SKM-1 treated with dmso at 0.1 percent for 144 hours (cell line): ENCODE results near the gene PITRM1.

Experiments
- DNase-seq: peaks from one replicate; lab custom pipeline; 2025; ENCODE audit not compliant: unreplicated experiment; lab: John Stamatoyannopoulos, UW

The PITRM1 gene

GRCh38 chr10:3167611-3168330 is 4.8 kb downstream of the PITRM1 start:
- DNase-seq: no peak

DNA sequence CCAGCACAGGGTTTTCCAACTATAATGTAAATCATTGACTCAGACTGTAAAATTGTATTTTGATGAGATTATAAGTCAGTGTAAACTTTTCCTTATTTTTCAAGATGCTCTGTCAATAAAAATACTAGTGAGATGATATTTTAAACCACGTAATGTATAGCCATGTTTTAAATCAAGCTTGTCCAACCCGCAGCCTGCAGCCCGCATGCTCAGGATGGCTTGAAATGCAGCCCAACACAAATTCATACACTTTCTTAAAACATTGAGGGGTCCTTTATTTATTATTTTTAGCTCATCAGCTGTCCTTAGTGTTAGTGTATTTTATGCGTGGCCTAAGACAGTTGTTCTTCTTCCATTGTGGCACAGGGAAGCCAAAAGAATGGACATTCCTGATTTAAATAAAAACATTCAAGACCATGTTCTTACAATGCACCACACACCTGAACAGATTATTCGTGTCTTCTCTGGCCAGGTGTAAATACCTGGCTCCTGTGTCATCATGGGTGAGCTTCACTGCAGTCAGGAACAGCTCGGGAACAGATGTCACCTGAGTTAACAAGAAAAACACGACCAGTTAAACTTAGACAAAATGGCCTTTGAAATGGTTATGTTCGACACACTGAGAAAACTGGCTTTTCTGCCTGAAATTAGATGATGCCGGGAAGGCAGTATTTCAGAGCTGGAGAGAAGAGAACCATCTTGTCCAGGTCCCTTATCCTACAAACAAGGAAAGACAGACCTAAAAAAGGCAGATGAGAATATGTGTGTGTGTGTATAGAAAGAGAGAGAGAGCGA is 5.9 kb downstream of the PITRM1 start:
- no peak for DNase-seq

GRCh38 chr10:3165196-3165595 is 7.4 kb downstream of the PITRM1 start:
- DNase-seq: no peak

DNA sequence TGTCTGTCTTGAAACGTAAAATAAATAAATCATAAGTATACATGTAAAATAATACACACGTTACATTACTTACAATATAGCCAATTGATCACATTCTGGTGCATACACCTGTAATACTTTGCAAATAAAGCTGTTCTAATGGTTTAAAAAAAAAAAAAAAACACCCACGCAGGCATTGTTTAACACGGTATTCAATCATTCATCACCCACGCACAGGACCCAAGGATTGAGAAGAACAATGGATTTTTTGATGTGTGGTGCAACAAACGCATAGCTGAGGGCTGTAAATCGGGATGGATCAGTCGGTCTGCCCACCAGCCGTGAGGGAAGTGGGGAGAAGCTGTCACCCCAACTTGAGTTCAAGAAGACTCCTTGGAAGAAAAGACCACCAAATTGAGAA is 8.7 kb downstream of the PITRM1 start:
- DNase-seq: no peak

DNA sequence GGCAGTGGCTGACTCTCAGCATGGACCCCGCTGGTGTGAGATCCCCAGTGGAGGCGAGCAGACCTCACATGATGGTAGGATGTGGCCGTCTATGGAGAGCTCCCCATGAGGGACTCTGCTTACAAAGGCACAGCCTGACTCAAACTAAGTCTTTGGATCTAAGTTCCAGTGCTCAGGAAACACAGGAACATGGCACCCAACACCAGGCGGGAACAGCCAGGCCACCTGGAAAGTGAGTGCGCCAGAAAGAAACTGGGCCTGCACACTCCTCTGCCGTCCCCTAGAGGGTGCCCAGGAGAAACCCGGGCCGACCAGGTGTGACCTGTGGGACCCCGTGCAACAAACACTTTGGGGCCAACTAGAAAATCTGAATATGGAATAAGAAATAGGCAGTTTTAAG is 10.0 kb downstream of the PITRM1 start:
- no peak for DNase-seq

DNA sequence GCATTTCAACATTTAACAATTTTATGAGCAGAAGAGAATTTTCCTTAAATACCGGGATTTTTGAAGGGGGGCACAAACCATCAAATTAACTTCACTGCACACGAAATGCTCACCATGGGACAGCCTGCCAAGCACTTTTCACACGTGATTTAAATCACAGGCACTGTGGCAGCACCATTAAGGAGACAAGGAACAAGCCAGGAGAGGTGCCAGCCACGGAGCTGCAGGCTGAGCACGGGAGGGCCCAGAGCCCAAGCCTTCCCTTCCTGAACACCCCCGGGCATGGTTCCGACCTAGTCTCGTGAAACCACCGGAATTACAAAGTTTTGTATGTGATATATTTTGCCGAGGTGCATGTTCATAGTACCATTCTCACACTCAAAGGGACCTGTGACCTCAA is 13.4 kb downstream of the PITRM1 start:
- no peak for DNase-seq

DNA sequence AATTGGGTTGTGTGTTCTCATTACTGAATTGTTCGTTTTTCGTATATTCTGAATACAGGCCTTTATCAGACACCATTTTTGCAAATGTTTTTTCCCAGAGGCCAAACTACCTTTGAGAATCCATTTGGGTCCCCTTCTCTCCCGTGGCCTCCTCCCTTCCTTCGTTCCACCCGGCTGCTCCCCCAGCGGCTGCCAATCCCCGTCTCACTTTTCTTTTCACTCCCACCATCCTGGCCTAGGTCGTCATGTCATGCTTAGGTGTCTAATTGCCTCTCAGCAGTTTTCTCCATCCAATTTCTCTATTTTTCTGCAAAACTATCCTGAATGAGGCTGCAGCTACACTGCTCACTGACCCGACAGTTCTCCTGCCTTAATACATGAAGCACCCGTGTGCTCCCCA is 17.9 kb downstream of the PITRM1 start:
- DNase-seq: no peak

DNA sequence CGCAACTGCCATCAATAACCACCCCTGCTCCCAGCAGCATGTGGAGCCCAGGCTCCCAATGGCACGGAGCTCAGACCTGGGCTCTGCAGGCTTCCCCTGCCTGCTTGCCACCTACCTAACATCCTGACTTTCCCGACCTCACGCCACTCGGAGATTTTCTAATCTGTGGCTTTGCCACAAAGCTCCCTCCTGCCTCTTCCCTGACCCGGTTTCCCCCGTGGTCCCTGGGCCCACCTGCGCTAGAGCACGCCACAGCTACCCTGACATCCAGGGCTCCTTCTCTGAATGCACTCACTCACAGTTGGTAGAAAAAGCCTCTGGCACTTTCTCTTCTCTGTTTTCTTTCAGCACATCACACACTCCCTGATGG is 20.0 kb downstream of the PITRM1 start:
- no peak for DNase-seq

- DNase-seq: no peak
These were observed 20.6 kb downstream of the PITRM1 start for GRCh38 chr10:3151889-3152565.

DNA sequence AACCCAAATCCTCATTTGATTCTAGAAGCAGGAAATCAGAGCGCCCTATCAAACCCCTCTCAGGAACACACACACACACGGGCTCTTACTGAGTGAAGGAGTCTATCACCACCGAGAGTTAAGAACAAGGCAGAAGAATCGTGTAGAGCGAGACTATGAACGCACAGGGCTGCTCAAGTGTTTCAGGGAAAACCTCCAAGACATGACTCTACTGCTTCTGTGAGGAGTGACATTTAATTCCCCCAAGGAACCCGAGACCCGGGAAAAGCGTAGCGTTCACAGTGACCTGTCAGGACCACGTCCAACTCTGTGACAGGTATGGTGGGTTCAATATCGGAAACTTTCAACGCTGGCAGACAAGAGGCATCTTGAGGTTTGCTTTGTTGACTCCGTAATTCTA is 21.6 kb downstream of the PITRM1 start:
- DNase-seq: no peak

DNA sequence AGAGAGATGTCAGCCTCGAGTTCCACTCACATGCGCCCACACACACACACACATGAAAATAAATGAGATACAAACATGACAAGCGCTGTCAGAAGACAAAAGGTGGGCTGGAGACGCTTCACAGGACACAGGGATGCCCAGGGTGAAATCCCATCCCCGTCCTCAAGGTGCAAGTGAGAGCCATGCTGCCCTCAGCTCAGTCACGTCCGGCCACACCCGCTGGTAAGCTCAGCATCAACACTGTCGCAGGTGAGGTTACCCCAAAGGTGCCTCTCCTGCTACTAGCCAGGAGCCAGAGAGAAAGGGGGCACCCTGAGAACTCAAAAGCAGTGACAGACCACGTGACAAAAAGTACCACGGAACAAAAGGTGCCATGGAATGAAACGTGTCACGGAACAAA is 22.2 kb downstream of the PITRM1 start:
- DNase-seq: no peak

DNA sequence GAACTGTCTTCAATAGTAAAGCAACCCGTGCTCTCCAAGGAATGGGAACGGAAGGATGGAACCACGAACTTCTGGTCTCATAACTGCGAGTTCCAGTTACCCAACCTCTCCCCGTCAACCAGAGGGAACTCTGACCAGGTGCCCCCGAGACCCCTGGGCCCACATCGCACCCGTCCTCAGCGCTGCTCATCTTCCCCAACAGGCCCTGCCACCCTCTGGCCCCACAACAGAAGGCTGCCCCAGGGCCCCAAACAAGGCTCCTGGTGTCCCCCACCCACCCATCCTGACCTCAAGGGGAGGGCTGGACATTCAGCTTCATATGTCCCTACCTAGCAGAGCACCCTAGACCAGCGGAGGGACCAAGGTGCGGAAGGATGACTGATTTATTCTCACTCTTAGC is 22.7 kb downstream of the PITRM1 start:
- no peak for DNase-seq

- no peak for DNase-seq
These were observed 23.6 kb downstream of the PITRM1 start for GRCh38 chr10:3148994-3149393.

DNA sequence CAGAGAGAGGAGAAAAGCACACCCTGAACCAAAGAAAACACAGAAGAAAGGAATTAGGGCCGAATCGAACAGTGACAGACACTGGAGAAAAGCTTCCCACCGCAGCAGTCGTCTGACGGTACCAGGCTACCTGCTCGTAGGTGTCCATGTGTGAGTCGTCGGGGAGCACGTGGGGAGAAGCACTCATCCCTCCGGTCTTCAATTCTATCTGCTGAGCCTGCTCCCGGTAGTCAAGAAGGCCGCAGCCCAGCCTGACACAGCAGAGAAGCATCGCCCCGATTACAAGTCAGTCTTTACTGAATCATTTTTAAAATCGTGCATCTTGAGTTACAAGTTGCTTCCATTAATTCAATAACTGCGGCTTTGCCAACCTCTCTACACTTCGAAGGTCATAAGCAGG is 24.5 kb downstream of the PITRM1 start:
- DNase-seq: no peak

DNA sequence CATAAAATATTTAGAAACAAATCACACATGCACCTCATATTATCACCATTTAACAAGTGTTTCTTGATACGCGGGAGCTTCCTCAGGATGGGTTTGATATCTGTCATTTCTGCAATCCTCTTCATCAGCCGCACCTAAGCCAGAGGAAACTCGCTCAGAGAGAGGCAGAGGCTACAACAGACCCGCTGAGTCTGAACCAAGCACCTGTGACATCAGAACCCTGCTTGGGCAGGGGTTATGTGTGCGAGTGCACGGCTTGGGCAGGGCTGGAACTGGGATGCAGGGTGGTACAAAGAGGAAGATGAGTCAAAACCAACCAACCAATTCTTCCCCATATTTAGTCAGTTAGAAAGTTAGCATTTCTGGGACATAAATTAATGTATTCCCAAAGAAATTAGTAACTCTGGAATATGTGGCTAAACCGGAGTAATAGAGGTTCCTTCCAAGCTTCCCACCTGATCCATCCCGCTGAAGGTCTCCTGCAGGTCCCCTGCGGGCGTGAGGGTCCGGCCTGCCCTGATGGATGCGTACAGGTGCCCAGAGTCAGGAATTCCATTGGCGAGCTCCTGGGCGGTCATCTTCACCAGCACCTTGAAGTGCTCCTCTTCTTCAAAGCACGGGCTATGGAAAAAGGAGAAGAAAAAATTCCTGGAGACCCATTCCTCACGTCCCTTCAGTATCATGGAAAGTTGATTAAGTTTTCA is 25.3 kb downstream of the PITRM1 start:
- no peak for DNase-seq

- no peak for DNase-seq
These were observed 26.3 kb downstream of the PITRM1 start for GRCh38 chr10:3146289-3146688.

DNA sequence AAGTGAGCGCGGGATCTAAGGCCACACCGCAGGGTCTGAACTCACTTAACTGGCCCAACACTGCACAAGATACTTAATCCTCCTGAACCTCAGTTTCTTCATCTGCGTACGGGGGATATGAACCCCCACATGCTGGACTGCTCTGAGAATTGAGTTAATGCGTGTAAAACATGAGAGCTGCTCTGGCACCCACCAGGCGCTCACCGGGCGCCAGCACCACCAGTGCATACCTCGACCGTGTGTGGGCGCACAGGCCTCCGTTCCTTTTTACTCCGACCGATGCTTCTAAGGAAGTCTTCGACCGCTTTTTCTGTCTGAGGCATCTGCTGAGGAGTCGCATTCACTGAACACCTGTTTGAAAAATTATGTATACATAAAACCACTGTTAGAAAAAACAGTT is 27.2 kb downstream of the PITRM1 start:
- no peak for DNase-seq

DNA sequence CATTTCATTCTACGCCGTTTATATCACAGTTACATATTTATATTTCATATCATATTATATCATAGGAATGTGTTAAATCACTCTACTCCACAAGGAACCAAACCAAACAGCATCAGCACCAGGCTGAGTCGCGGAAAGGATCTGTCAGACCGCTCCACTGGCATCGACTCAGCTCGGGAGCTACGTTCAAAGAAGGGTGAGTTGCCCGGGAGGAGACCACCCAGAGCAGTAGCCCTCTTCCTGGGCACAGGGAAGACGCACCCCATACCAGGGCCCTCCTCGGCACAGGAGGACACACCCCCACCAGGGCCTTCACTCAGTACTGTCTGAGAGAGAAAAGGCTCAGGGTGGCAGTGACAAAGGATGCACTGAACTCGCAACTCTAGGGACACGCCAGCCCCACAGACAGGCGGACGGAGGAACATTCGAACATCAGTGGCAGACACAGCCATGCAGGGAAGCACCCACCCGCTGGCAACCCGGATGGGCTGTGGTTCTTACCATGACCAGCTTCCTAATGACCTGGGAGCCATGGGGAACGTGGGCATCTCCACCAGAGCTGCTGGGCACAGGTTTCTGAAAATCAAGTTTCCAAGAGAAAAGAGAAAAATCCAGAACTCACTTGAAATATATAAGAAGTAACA is 28.7 kb downstream of the PITRM1 start:
- DNase-seq: no peak

DNA sequence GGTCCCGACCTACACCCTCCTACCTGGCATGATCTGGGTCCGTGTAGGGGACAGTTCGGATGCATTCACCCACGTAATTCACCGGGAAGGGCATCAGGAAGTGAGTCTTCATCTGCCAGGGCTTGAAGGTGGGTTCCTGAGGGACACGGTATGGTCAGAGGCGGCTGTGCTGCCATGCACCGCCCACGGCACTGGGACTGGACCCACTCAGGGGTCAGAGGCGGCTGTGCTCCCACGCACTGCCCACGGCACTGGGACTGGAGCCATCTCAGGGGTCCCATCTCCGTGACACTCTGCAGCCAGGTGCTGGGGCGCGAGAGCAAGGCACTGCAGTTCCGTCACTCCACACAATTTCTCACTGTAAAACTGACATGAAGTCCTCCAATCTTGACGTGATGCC is 29.2 kb downstream of the PITRM1 start:
- no peak for DNase-seq

- DNase-seq: no peak
These were observed 30.3 kb downstream of the PITRM1 start for GRCh38 chr10:3142146-3142875.
